Endothelial cell of umbilical vein (primary cell): Measurements from ENCODE around the gene UBL5. TPM values are rescaled to one million over a fixed set of nuclear protein-coding genes. Genes with fewer than 3 reads are reported as not detected.
A peak's percentile ranks its signal among the peaks of the same experiment; 100 is the strongest.
"Not testable (repeated sequence)": the region's sequence is repeated elsewhere in the genome, so short reads cannot be mapped to it uniquely, and the experiment has no call there.

Experiments
- BruUV-seq: library from RNA; stranded (reverse); fragments of 400-500 nt; replicated peaks from 2 replicates; lab custom pipeline; 2021; lab: Mats Ljungman, UMichigan
- CTCF ChIA-PET: fragments of 300-600, 350-600 bp; sonication (Branson Sonifier 250); formaldehyde crosslinking; loops from one replicate; lab custom pipeline; 2021; ENCODE audit warnings: antibody characterized with exemption, inconsistent platforms; lab: Charles Lee
- POLR2A ChIA-PET: fragments of 300-600, 350-600 bp; sonication (Branson Sonifier 250); formaldehyde crosslinking; loops from one replicate; lab custom pipeline; 2021; ENCODE audit warnings: antibody characterized with exemption, inconsistent platforms; lab: Charles Lee
- DNase-seq: peaks from one replicate; pipeline ENCODE4 v3.0.0-alpha.2; 2011; ENCODE audit warnings: low read depth, low spot score
- FAIRE-seq: peaks from 2 replicates; lab custom pipeline; 2011; peaks lifted over from hg19 to GRCh38; lab: Jason Lieb, UNC
- H2AFZ ChIP-seq: 2 replicates; pipeline ENCODE4 v1.6.0; 2012; ENCODE audit warnings: low read depth, low read length, control low read depth, inconsistent platforms
- H3K27ac ChIP-seq: 2 replicates; pipeline ENCODE4 v1.5.1; 2011; ENCODE audit warnings: low read depth, mild to moderate bottlenecking, control low read depth, low read length, moderate library complexity; ENCODE audit not compliant: insufficient read depth
- H3K27me3 ChIP-seq, 2 experiments: 2 replicates each; pipeline versions ENCODE4 v1.6.0 to v1.6.1; 2011; ENCODE audit warnings: low read length in 2 of 2, mixed read lengths in 1 of 2; ENCODE audit not compliant: control insufficient read depth in 2 of 2, insufficient read depth in 2 of 2
- H3K36me3 ChIP-seq, 2 experiments: 2 replicates in 1 of 2; 3 replicates in 1 of 2; pipeline ENCODE4 v1.5.1; 2011; ENCODE audit warnings: low read length in 2 of 2, mild to moderate bottlenecking in 1 of 2, moderate library complexity in 1 of 2; ENCODE audit not compliant: control insufficient read depth in 2 of 2, insufficient read depth in 2 of 2; ENCODE audit errors: extremely low read depth in 1 of 2
- H3K4me1 ChIP-seq: 3 replicates; pipeline ENCODE4 v1.5.1; 2011; ENCODE audit warnings: mild to moderate bottlenecking, low read length; ENCODE audit not compliant: control insufficient read depth, insufficient read depth; ENCODE audit errors: extremely low read depth
- H3K4me2 ChIP-seq: 2 replicates; pipeline ENCODE4 v1.6.1; 2011; ENCODE audit warnings: low read length, control low read depth, mixed read lengths; ENCODE audit not compliant: insufficient read depth
- H3K4me3 ChIP-seq, 3 experiments: fragments of 200-600 bp in 1 of 3; sonication (generic), shearing (Covaris generic) in 1 of 3; replicated peaks in 1 of 3; 2 replicates each; pipeline ENCODE4 v1.5.1; 2011 to 2016; ENCODE audit warnings: control low read depth in 3 of 3, low read length in 3 of 3, mild to moderate bottlenecking in 2 of 3, inconsistent platforms in 1 of 3, low read depth in 1 of 3, moderate library complexity in 1 of 3; ENCODE audit not compliant: insufficient read depth in 1 of 3
- H3K79me2 ChIP-seq: 2 replicates; pipeline ENCODE4 v1.6.0; 2012; ENCODE audit warnings: low read length, inconsistent platforms; ENCODE audit not compliant: control insufficient read depth, insufficient read depth
- H3K9ac ChIP-seq: replicated peaks from 2 replicates; pipeline ENCODE3; 2011; ENCODE audit warnings: low read length, control low read depth; ENCODE audit not compliant: insufficient read depth; ENCODE audit errors: extremely low read depth
- H3K9me1 ChIP-seq: replicated peaks from 3 replicates; pipeline ENCODE4 v1.6.0; 2011; ENCODE audit warnings: mild to moderate bottlenecking, low read length; ENCODE audit not compliant: control insufficient read depth, insufficient read depth; ENCODE audit errors: extremely low read depth
- H3K9me3 ChIP-seq: replicated peaks from 2 replicates; pipeline ENCODE4 v1.5.1; 2012; ENCODE audit warnings: low read length, inconsistent platforms; ENCODE audit not compliant: control insufficient read depth, insufficient read depth
- H4K20me1 ChIP-seq: replicated peaks from 2 replicates; pipeline ENCODE3; 2011; ENCODE audit warnings: mild to moderate bottlenecking, low read length; ENCODE audit not compliant: control insufficient read depth, insufficient read depth; ENCODE audit errors: extremely low read depth
- EZH2 ChIP-seq: IDR thresholded peaks from 2 replicates; pipeline ENCODE4 v1.6.1; 2012; ENCODE audit warnings: borderline replicate concordance, low read depth, mild to moderate bottlenecking, moderate library complexity, low read length, inconsistent platforms; ENCODE audit not compliant: severe bottlenecking
- FOS ChIP-seq: IDR thresholded peaks from 2 replicates; pipeline ENCODE4 v1.6.1; 2011; ENCODE audit warnings: mild to moderate bottlenecking, low read length, moderate library complexity, borderline replicate concordance; ENCODE audit not compliant: insufficient read depth
- GATA2 ChIP-seq: IDR thresholded peaks from 2 replicates; pipeline ENCODE4 v1.7.0; 2011; ENCODE audit warnings: low read depth, mild to moderate bottlenecking, moderate library complexity, mixed read lengths, low read length; ENCODE audit not compliant: insufficient read length, insufficient read depth
- JUN ChIP-seq: IDR thresholded peaks from 2 replicates; pipeline ENCODE4 v1.6.1; 2011; ENCODE audit warnings: borderline replicate concordance, low read depth; ENCODE audit not compliant: insufficient read length, insufficient read depth
- MYC ChIP-seq: IDR thresholded peaks from one replicate; pipeline ENCODE4 v1.6.1; 2011; ENCODE audit warnings: mild to moderate bottlenecking, low read depth, low read length
- POLR2A ChIP-seq: IDR thresholded peaks from 2 replicates; pipeline ENCODE4 v1.6.1; 2012; ENCODE audit warnings: low read depth, mild to moderate bottlenecking, control low read depth, low read length
- POLR2AphosphoS5 ChIP-seq: IDR thresholded peaks from 2 replicates; pipeline ENCODE4 v1.6.1; 2012; ENCODE audit warnings: low read depth, mild to moderate bottlenecking, control low read depth, low read length, moderate library complexity; ENCODE audit not compliant: insufficient read depth
- dilution Hi-C: fragments of 300-500 bp; cut with MboI; formaldehyde crosslinking; loops from one replicate; pipeline ENCODE4 v1.15.0; 2019; ENCODE audit warnings: low sequenced_read_pairs; ENCODE audit not compliant: extremely low pct_ligation_motif_present
- intact Hi-C: fragments of 100-400 bp; cut with micrococcal nuclease; formaldehyde crosslinking; loops from one replicate; pipeline ENCODE4 v1.10.0; 2022
- polyA plus RNA-seq, 4 experiments: library from polyadenylated mRNA; depleted of rRNA in 3 of 4; stranded (reverse) in 3 of 4; unstranded in 1 of 4; fragments of >200 nt; gene quantifications; 2 replicates each; pipeline versions ENCODE4 v1.2.1 to v1.2.3, GENCODE V29; 2011 to 2012; ENCODE audit warnings: missing spikeins in 1 of 4
- total RNA-seq: library from RNA; stranded (reverse); gene quantifications from 2 replicates; pipeline ENCODE4 v1.2.3, GENCODE V29; 2021
- TF ChIP-seq, protein P1 (sequence below): IDR thresholded peaks from 2 replicates; pipeline ENCODE4 v1.6.1; 2011; ENCODE audit not compliant: insufficient read depth, insufficient read length
- TF ChIP-seq, protein P2 (sequence below), 2 donors: IDR thresholded peaks; 1 replicate in 1 of 2; 2 replicates in 1 of 2; pipeline ENCODE4 v1.5.1; 2011; ENCODE audit warnings: low read length in 2 of 2, mild to moderate bottlenecking in 2 of 2, moderate library complexity in 2 of 2, control low read depth in 1 of 2, inconsistent platforms in 1 of 2, low read depth in 1 of 2; ENCODE audit not compliant: insufficient read depth in 1 of 2; ENCODE audit errors: extremely low read depth in 1 of 2

The UBL5 gene
- total and polyA plus RNA-seq, 2 donors (not counting 3 experiments of a cell fraction or from before 2014, with no cell fraction given), result 351 to 1,226 TPM

DNA sequence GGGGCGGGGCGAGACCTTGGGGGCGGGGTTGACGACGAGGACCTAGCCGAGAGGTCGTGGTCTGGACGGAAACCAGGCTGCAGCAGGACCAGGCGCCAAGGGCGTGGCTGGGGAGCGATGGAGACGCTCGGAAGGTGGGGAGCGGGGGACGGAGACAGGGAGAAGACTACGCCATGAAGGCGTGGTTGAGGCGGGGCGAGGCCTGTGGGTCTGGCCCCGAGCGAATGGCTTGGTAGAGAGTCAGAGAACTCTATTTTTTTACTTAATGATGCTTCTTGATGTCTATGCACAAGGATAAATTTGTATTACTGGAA, 8.2 kb upstream of the UBL5 start:
- no peak for DNase-seq

DNA sequence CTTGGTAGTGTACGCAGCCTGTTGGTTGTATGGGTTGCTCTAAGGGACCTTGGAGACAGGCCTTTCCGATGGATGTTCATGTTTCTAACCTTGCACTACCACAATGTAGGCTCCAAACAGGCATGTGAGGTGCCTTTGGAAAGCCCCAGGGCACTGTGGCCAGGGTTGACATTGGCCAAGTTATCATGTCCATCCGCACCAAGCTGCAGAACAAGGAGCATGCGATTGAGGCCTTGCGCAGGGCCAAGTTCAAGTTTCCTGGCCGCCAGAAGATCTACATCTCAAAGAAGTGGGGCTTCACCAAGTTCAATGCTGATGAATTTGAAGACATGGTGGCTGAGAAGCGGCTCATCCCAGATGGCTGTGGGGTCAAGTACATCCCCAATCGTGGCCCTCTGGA, 7.7 kb upstream of the UBL5 start:
- intact Hi-C loops, FAIRE-seq, H3K36me3 ChIP-seq, H3K4me3 ChIP-seq, DNase-seq, dilution Hi-C loops, POLR2A ChIA-PET, H3K9ac ChIP-seq, BruUV-seq, H3K27ac ChIP-seq, H3K27me3 ChIP-seq, H3K9me3 ChIP-seq, H4K20me1 ChIP-seq, H3K9me1 ChIP-seq, H3K4me2 ChIP-seq, CTCF ChIA-PET: not testable (repeated sequence)
- Histone ChIP-seq H2AFZ (peak overlapping the region; percentile 92), H3K79me2 (peaks cover 28% of the 10 kb centered on the region), H3K4me1 (peaks cover 12% of the 10 kb centered on the region)

More for the DNA sequence above, 8.2 kb upstream of the UBL5 start:
- CTCF ChIA-PET, result no interaction called here
- Histone ChIP-seq H3K9ac (no peak overlapping the region), H3K4me3 (peak overlapping the region in 2 of 3 experiments; percentile 33 to 36), H3K9me1 (no peaks in the 10 kb centered on the region), H3K79me2 (peaks cover 28% of the 10 kb centered on the region), H3K9me3 (no peaks in the 10 kb centered on the region), H3K27ac (peak overlapping the region; percentile 32), H3K27me3 (no peaks in the 10 kb centered on the region), H4K20me1 (no peaks in the 10 kb centered on the region), H3K36me3 (no peaks in the 10 kb centered on the region), H2AFZ (peak overlapping the region; percentile 92), H3K4me1 (peaks cover 12% of the 10 kb centered on the region), H3K4me2 (peak overlapping the region; percentile 71)
- dilution Hi-C loops (no loop called here), intact Hi-C loops (loop anchor here (1.0 kb wide), 4 partner anchors 16 to 198 kb away; partner anchors contain the start of genes PIN1 and ZNF561)
- POLR2A ChIA-PET, result interaction anchor here (1.3 kb wide), 1 partner anchor 8 kb away, joined by 5 read pairs; the partner anchor contains the start of gene UBL5
- TF ChIP-seq POLR2A (no peak), POLR2AphosphoS5 (no peak), JUN (no peak), MYC (no peak), EZH2 (no peak), GATA2 (no peak), FOS (no peak)
- TF ChIP-seq, protein P1, sequence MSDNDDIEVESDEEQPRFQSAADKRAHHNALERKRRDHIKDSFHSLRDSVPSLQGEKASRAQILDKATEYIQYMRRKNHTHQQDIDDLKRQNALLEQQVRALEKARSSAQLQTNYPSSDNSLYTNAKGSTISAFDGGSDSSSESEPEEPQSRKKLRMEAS, result no peak
- TF ChIP-seq, protein P2, sequence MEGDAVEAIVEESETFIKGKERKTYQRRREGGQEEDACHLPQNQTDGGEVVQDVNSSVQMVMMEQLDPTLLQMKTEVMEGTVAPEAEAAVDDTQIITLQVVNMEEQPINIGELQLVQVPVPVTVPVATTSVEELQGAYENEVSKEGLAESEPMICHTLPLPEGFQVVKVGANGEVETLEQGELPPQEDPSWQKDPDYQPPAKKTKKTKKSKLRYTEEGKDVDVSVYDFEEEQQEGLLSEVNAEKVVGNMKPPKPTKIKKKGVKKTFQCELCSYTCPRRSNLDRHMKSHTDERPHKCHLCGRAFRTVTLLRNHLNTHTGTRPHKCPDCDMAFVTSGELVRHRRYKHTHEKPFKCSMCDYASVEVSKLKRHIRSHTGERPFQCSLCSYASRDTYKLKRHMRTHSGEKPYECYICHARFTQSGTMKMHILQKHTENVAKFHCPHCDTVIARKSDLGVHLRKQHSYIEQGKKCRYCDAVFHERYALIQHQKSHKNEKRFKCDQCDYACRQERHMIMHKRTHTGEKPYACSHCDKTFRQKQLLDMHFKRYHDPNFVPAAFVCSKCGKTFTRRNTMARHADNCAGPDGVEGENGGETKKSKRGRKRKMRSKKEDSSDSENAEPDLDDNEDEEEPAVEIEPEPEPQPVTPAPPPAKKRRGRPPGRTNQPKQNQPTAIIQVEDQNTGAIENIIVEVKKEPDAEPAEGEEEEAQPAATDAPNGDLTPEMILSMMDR (IDR thresholded peaks at IDR 0.05; ENCODE audit: extremely low read depth in 1 of 2, insufficient read depth in 1 of 2, low read depth in 1 of 2, low read length in 2 of 2), result no peak
- no TSS peak for BruUV-seq
- no peak for FAIRE-seq
